ENCODE results near the gene OCIAD2.
A peak's percentile ranks its signal among the peaks of the same experiment; 100 is the strongest.
"Not testable (repeated sequence)": the region's sequence is repeated elsewhere in the genome, so short reads cannot be mapped to it uniquely, and the experiment has no call there.

Gene OCIAD2

GRCh38 chr4:48906206-48907173, at the start of gene OCIAD2:
OCIAD2 (minus strand) TSS chr4:48906774; CDS start chr4:48904549, 2,225 bp downstream.
- DNase-seq, result peak in 1 of 14 donors; percentile 9

- no peak for DNase-seq
These were observed 47.7 kb upstream of the OCIAD2 start for GRCh38 chr4:48954314-48954713.

GRCh38 chr4:48949518-48950219, 43.1 kb upstream of the OCIAD2 start:
- DNase-seq, result no peak

GRCh38 chr4:48949086-48949485, 42.5 kb upstream of the OCIAD2 start:
- no peak for DNase-seq

GRCh38 chr4:48947731-48948130, 41.2 kb upstream of the OCIAD2 start:
- no peak for DNase-seq

- DNase-seq, result no peak
These were observed 39.4 kb upstream of the OCIAD2 start for GRCh38 chr4:48945981-48946380.

GRCh38 chr4:48944756-48945241, 38.2 kb upstream of the OCIAD2 start:
- DNase-seq, result no peak

GRCh38 chr4:48944252-48944651, 37.7 kb upstream of the OCIAD2 start:
- no peak for DNase-seq

- DNase-seq, result no peak
These were observed 36.8 kb upstream of the OCIAD2 start for GRCh38 chr4:48943387-48943786.

- no peak for DNase-seq
These were observed 33.2 kb upstream of the OCIAD2 start for GRCh38 chr4:48939785-48940184.

- DNase-seq, result no peak
These were observed 32.3 kb upstream of the OCIAD2 start for GRCh38 chr4:48938831-48939230.

- no peak for DNase-seq
These were observed 30.5 kb upstream of the OCIAD2 start for GRCh38 chr4:48937033-48937432.

GRCh38 chr4:48931459-48931858, 24.9 kb upstream of the OCIAD2 start:
- no peak for DNase-seq

- no peak for DNase-seq
These were observed 24.1 kb upstream of the OCIAD2 start for GRCh38 chr4:48930654-48931053.

GRCh38 chr4:48924416-48924815, 17.8 kb upstream of the OCIAD2 start:
- no peak for DNase-seq

GRCh38 chr4:48923065-48923464, 16.5 kb upstream of the OCIAD2 start:
- not testable (repeated sequence) for DNase-seq

- no peak for DNase-seq
These were observed 7.7 kb upstream of the OCIAD2 start for GRCh38 chr4:48914311-48914710.

GRCh38 chr4:48913346-48913745, 6.8 kb upstream of the OCIAD2 start:
- peak in 2 of 14 donors; percentile 35 to 78 for DNase-seq

GRCh38 chr4:48912349-48912748, 5.8 kb upstream of the OCIAD2 start:
- DNase-seq, result no peak

GRCh38 chr4:48910511-48910910, 3.9 kb upstream of the OCIAD2 start:
- no peak for DNase-seq

- DNase-seq, result peak in 1 of 14 donors; percentile 8
These were observed 3.1 kb upstream of the OCIAD2 start for GRCh38 chr4:48909697-48910096.

GRCh38 chr4:48908687-48909086, 2.1 kb upstream of the OCIAD2 start:
- no peak for DNase-seq

- DNase-seq, result no peak
These were observed 1.3 kb upstream of the OCIAD2 start for GRCh38 chr4:48907706-48908477.
